HepG2 (cell line): ENCODE data around the gene ITGAX. TPM values are rescaled to one million over a fixed set of nuclear protein-coding genes. Genes with fewer than 3 reads are reported as not detected.

Experiments used
- ATAC-seq: fragments of 200-7000 bp; cut with Tn5 transposase; 3 replicates; pipeline ENCODE4 v1.9.1; 2020; ENCODE audit warnings: mild to moderate bottlenecking, moderate library complexity
- BruUV-seq: library from RNA; stranded (reverse); fragments of 400-500 nt; replicated peaks from 2 replicates; lab custom pipeline; 2021; lab: Mats Ljungman, UMichigan
- CTCF ChIA-PET: fragments of 300-600 bp; formaldehyde crosslinking; extraction: SDS; loops from one replicate; lab custom pipeline; 2021; ENCODE audit warnings: low total read pairs, inconsistent platforms, low intra/inter-chr PET ratio; lab: Yijun Ruan, JAX
- POLR2A ChIA-PET: fragments of 350-600 bp; sonication (Branson Sonifier 250); formaldehyde crosslinking; loops from one replicate; lab custom pipeline; 2020; ENCODE audit warnings: antibody characterized with exemption, inconsistent platforms; lab: Yijun Ruan, JAX
- DNase-seq: peaks from one replicate; pipeline ENCODE4 v3.0.0-alpha.2; 2015; ENCODE audit warnings: low spot score
- FAIRE-seq: peaks from 3 replicates; lab custom pipeline; 2011; peaks lifted over from hg19 to GRCh38; lab: Jason Lieb, UNC
- H2AFZ ChIP-seq: one replicate; pipeline ENCODE4 v1.6.1; 2011; ENCODE audit warnings: low read length, inconsistent platforms
- H3K27ac ChIP-seq: fragments of 300-600 bp; 3 replicates; pipeline ENCODE4 v1.8.0; 2011; ENCODE audit warnings: mixed run types, mild to moderate bottlenecking, mixed read lengths, low read length, inconsistent platforms; ENCODE audit not compliant: insufficient read depth; ENCODE audit errors: extremely low read length
- H3K27me3 ChIP-seq, 2 experiments: fragments of 200-600 bp in 1 of 2; 2 replicates in 1 of 2; 3 replicates in 1 of 2; pipeline versions ENCODE4 v1.6.0 to v1.8.0; 2011; ENCODE audit warnings: low read length in 2 of 2, mild to moderate bottlenecking in 2 of 2, moderate library complexity in 2 of 2, inconsistent platforms in 1 of 2; ENCODE audit not compliant: insufficient read depth in 2 of 2, control insufficient read depth in 1 of 2
- H3K36me3 ChIP-seq, 2 experiments: fragments of 200-600 bp in 1 of 2; replicated peaks in 1 of 2; 2 replicates in 1 of 2; 3 replicates in 1 of 2; pipeline versions ENCODE4 v1.5.1 to v1.8.0; 2011; ENCODE audit warnings: low read length in 2 of 2, inconsistent platforms in 1 of 2; ENCODE audit not compliant: insufficient read depth in 2 of 2, control insufficient read depth in 1 of 2
- H3K4me1 ChIP-seq: 2 replicates; pipeline ENCODE4 v1.5.1; 2012; ENCODE audit warnings: low read length, inconsistent platforms; ENCODE audit not compliant: insufficient read depth
- H3K4me2 ChIP-seq: 2 replicates; pipeline ENCODE4 v1.6.0; 2011; ENCODE audit warnings: low read depth, low read length, inconsistent platforms
- H3K4me3 ChIP-seq, 3 experiments: fragments of 200-600 bp in 1 of 3; sonication (generic), shearing (Covaris generic) in 1 of 3; replicated peaks in 1 of 3; 2 replicates each; pipeline ENCODE4 v1.5.1; 2011 to 2016; ENCODE audit warnings: low read length in 3 of 3, inconsistent platforms in 2 of 3, low read depth in 2 of 3, mild to moderate bottlenecking in 2 of 3, control low read depth in 1 of 3, mixed read lengths in 1 of 3; ENCODE audit not compliant: insufficient read depth in 1 of 3
- H3K79me2 ChIP-seq: one replicate; pipeline ENCODE4 v1.6.1; 2011; ENCODE audit warnings: low read length, inconsistent platforms; ENCODE audit not compliant: insufficient read depth
- H3K9ac ChIP-seq: 2 replicates; pipeline ENCODE4 v1.6.0; 2011; ENCODE audit warnings: mild to moderate bottlenecking, low read depth, low read length, inconsistent platforms; ENCODE audit not compliant: insufficient read depth
- H3K9me3 ChIP-seq: 2 replicates; pipeline ENCODE4 v1.5.1; 2012; ENCODE audit warnings: mild to moderate bottlenecking, low read length
- H4K20me1 ChIP-seq: 2 replicates; pipeline ENCODE4 v1.6.0; 2011; ENCODE audit warnings: inconsistent platforms, mild to moderate bottlenecking, low read length, moderate library complexity; ENCODE audit not compliant: insufficient read depth
- ELF1 ChIP-seq: sonication (generic); formaldehyde crosslinking; IDR thresholded peaks from 2 replicates; pipeline ENCODE4 v1.4.0; 2020; ENCODE audit warnings: missing genetic modification reagents
- FOXA1 ChIP-seq, 2 experiments: fragments of 450-650 bp in 1 of 2; sonication (generic) in 1 of 2; formaldehyde crosslinking in 1 of 2; IDR thresholded peaks; 2 replicates each; pipeline versions ENCODE4 v1.4.0 to v1.6.1; 2016 to 2020; ENCODE audit warnings: missing genetic modification reagents in 1 of 2
- LCORL ChIP-seq, 2 experiments: fragments of 450-650 bp in 1 of 2; sonication (generic) in 1 of 2; formaldehyde crosslinking in 1 of 2; IDR thresholded peaks; 2 replicates each; pipeline versions ENCODE4 v1.5.0 to v1.6.1; 2017 to 2020; ENCODE audit warnings: antibody characterized with exemption in 1 of 2, missing genetic modification reagents in 1 of 2
- MLLT10 ChIP-seq: sonication (generic); formaldehyde crosslinking; IDR thresholded peaks from 2 replicates; pipeline ENCODE4 v1.4.0; 2020; ENCODE audit warnings: missing genetic modification reagents
- NR2F6 ChIP-seq, 2 experiments: IDR thresholded peaks; 2 replicates each; pipeline ENCODE4 v1.6.1; 2016; ENCODE audit warnings: antibody characterized with exemption in 1 of 2, mild to moderate bottlenecking in 1 of 2
- POLR2AphosphoS2 ChIP-seq: IDR thresholded peaks from 2 replicates; pipeline ENCODE4 v1.6.1; 2011; ENCODE audit warnings: low read depth, low read length, improper control_type of control experiment
- STAT5B ChIP-seq: sonication (generic); formaldehyde crosslinking; IDR thresholded peaks from 2 replicates; pipeline ENCODE4 v1.4.0; 2020; ENCODE audit warnings: missing genetic modification reagents
- ZBTB38 ChIP-seq: sonication (generic); formaldehyde crosslinking; IDR thresholded peaks from 2 replicates; pipeline ENCODE4 v1.5.1; 2020; ENCODE audit warnings: mild to moderate bottlenecking, missing genetic modification reagents
- ZNF441 ChIP-seq: sonication (generic); formaldehyde crosslinking; IDR thresholded peaks from 2 replicates; pipeline ENCODE4 v1.7.0; 2021; ENCODE audit warnings: missing genetic modification reagents, borderline replicate concordance
- ZNF724P ChIP-seq: sonication (generic); formaldehyde crosslinking; IDR thresholded peaks from 2 replicates; pipeline ENCODE4 v1.8.0; 2022; ENCODE audit warnings: missing genetic modification reagents, borderline replicate concordance
- WGBS: methylation state at CpG from one replicate; pipeline ENCODE4 v1.1.6; 2017; ENCODE audit warnings: low lambda C conversion rate; 5-methylcytosine and 5-hydroxymethylcytosine counted together
- in situ Hi-C: cut with HindIII; loops from 2 replicates; pipeline ENCODE4 v1.10.0; 2017; ENCODE audit warnings: low pct_unique_long_range_greater_than_20kb; ENCODE audit not compliant: extremely low pct_ligation_motif_present
- intact Hi-C: fragments of 100-400 bp; cut with micrococcal nuclease; formaldehyde crosslinking; loops from one replicate; pipeline ENCODE4 v1.10.0; 2022; ENCODE audit not compliant: unreplicated experiment
- polyA plus RNA-seq, 8 experiments: library from polyadenylated mRNA; depleted of rRNA in 3 of 8; stranded (reverse) in 7 of 8; unstranded in 1 of 8; fragments of >200 nt; fragmentation: Illumina TruSeq in 4 of 8; extraction: Trizol in 4 of 8; gene quantifications; 2 replicates each; pipeline versions ENCODE4 v1.2.1 to v1.2.3, GENCODE V29; 2011 to 2016; ENCODE audit warnings: low read depth in 4 of 8, missing spikeins in 1 of 8, mixed read lengths in 1 of 8; ENCODE audit not compliant: insufficient read depth in 1 of 8
- total RNA-seq, 5 experiments: library from RNA; depleted of rRNA; stranded (reverse); fragments of >200 nt; fragmentation: Illumina TruSeq; extraction: Trizol; gene quantifications; 2 replicates each; pipeline ENCODE4 v1.2.3, GENCODE V29; 2016; ENCODE audit warnings: low read depth in 1 of 5
- TF ChIP-seq, protein P1 (sequence below): sonication (generic); formaldehyde crosslinking; IDR thresholded peaks from 2 replicates; pipeline ENCODE4 v1.4.0; 2020; ENCODE audit warnings: missing genetic modification reagents
- TF ChIP-seq, protein P2 (sequence below): sonication (generic); formaldehyde crosslinking; IDR thresholded peaks from 2 replicates; pipeline ENCODE4 v1.4.0; 2020; ENCODE audit warnings: missing genetic modification reagents, mild to moderate bottlenecking, borderline replicate concordance
- TF ChIP-seq, protein P3 (sequence below): sonication (generic); formaldehyde crosslinking; IDR thresholded peaks from 2 replicates; pipeline ENCODE4 v1.5.0; 2020; ENCODE audit warnings: mild to moderate bottlenecking, missing genetic modification reagents

ITGAX gene
- total and polyA plus RNA-seq, 2 of the 13 experiments (the other 11 are each of a cell fraction or from before 2014, with no cell fraction given), result 0.32 TPM; not detected in 1

DNA sequence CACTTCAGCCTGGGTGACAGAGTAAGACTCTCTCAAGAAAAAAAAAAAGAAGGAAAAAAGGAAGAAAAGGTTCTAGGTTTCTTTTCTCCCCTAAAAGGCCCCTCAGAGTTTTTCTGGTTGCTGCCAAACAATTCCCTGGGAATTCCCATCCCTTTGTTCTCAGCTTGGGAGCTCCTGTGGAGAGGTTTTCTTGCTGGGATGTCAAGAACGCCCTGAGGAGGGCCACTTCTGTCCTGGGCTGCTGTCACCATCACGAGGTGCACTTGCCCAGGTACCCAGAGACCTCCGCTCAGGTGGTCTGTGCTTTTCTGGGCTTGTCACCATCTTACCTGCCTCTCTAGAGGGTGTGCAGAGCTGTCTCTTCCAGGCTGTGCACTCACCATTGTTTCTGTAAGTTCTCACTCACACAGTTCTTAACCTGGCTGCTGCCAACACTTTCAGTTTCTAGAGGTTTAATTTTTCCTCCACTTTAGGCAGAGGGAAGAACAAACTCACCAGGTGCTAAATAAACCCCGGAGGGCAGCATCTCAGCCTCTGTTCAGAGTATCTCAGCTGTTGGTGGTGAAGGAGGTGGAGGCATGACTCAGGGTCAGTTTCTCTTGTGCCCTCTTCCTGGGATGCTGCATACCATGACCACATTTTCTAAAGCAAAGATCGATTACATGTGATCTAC lies 75.5 kb downstream of the ITGAX start:
- Histone ChIP-seq H3K9me3 (no peaks in the 10 kb centered on the region), H3K4me2 (no peak overlapping the region), H4K20me1 (no peaks in the 10 kb centered on the region), H2AFZ (no peak overlapping the region), H3K27me3 (peaks cover 1 to 8% of the 10 kb centered on the region in 2 experiments; a peak in 1 of 5 replicates), H3K79me2 (no peaks in the 10 kb centered on the region), H3K4me1 (no peaks in the 10 kb centered on the region), H3K4me3 (no peak overlapping the region), H3K27ac (no peak overlapping the region), H3K9ac (no peak overlapping the region), H3K36me3 (no peaks in the 10 kb centered on the region)
- no peak for FAIRE-seq
- no peak for ATAC-seq
- DNase-seq, result no peak
- intact Hi-C loops, result no loop called here
- no TSS peak for BruUV-seq
- TF ChIP-seq ELF1 (CRISPR knock-in tag), result no peak
- TF ChIP-seq ZNF441, result no peak
- TF ChIP-seq, protein P1, sequence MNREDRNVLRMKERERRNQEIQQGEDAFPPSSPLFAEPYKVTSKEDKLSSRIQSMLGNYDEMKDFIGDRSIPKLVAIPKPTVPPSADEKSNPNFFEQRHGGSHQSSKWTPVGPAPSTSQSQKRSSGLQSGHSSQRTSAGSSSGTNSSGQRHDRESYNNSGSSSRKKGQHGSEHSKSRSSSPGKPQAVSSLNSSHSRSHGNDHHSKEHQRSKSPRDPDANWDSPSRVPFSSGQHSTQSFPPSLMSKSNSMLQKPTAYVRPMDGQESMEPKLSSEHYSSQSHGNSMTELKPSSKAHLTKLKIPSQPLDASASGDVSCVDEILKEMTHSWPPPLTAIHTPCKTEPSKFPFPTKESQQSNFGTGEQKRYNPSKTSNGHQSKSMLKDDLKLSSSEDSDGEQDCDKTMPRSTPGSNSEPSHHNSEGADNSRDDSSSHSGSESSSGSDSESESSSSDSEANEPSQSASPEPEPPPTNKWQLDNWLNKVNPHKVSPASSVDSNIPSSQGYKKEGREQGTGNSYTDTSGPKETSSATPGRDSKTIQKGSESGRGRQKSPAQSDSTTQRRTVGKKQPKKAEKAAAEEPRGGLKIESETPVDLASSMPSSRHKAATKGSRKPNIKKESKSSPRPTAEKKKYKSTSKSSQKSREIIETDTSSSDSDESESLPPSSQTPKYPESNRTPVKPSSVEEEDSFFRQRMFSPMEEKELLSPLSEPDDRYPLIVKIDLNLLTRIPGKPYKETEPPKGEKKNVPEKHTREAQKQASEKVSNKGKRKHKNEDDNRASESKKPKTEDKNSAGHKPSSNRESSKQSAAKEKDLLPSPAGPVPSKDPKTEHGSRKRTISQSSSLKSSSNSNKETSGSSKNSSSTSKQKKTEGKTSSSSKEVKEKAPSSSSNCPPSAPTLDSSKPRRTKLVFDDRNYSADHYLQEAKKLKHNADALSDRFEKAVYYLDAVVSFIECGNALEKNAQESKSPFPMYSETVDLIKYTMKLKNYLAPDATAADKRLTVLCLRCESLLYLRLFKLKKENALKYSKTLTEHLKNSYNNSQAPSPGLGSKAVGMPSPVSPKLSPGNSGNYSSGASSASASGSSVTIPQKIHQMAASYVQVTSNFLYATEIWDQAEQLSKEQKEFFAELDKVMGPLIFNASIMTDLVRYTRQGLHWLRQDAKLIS (CRISPR knock-in tag), result no peak
- TF ChIP-seq MLLT10 (CRISPR knock-in tag), result no peak
- TF ChIP-seq, protein P2, sequence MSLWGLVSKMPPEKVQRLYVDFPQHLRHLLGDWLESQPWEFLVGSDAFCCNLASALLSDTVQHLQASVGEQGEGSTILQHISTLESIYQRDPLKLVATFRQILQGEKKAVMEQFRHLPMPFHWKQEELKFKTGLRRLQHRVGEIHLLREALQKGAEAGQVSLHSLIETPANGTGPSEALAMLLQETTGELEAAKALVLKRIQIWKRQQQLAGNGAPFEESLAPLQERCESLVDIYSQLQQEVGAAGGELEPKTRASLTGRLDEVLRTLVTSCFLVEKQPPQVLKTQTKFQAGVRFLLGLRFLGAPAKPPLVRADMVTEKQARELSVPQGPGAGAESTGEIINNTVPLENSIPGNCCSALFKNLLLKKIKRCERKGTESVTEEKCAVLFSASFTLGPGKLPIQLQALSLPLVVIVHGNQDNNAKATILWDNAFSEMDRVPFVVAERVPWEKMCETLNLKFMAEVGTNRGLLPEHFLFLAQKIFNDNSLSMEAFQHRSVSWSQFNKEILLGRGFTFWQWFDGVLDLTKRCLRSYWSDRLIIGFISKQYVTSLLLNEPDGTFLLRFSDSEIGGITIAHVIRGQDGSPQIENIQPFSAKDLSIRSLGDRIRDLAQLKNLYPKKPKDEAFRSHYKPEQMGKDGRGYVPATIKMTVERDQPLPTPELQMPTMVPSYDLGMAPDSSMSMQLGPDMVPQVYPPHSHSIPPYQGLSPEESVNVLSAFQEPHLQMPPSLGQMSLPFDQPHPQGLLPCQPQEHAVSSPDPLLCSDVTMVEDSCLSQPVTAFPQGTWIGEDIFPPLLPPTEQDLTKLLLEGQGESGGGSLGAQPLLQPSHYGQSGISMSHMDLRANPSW (CRISPR knock-in tag), result no peak
- no peak for TF ChIP-seq STAT5B (CRISPR knock-in tag)
- TF ChIP-seq, protein P3, sequence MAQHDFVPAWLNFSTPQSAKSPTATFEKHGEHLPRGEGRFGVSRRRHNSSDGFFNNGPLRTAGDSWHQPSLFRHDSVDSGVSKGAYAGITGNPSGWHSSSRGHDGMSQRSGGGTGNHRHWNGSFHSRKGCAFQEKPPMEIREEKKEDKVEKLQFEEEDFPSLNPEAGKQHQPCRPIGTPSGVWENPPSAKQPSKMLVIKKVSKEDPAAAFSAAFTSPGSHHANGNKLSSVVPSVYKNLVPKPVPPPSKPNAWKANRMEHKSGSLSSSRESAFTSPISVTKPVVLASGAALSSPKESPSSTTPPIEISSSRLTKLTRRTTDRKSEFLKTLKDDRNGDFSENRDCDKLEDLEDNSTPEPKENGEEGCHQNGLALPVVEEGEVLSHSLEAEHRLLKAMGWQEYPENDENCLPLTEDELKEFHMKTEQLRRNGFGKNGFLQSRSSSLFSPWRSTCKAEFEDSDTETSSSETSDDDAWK, result no peak
- no peak for TF ChIP-seq LCORL (IDR thresholded peaks at IDR 0.05)
- no peak for TF ChIP-seq LCORL (CRISPR knock-in tag; IDR thresholded peaks at IDR 0.05)
- no peak for TF ChIP-seq POLR2AphosphoS2
- no peak for TF ChIP-seq ZBTB38 (CRISPR knock-in tag)
- TF ChIP-seq NR2F6 (IDR thresholded peaks at IDR 0.05), result no peak
- TF ChIP-seq NR2F6 (CRISPR knock-in tag; IDR thresholded peaks at IDR 0.05), result no peak
- no peak for TF ChIP-seq FOXA1 (IDR thresholded peaks at IDR 0.05)
- no peak for TF ChIP-seq FOXA1 (CRISPR knock-in tag; IDR thresholded peaks at IDR 0.05)
- TF ChIP-seq ZNF724P, result no peak
- in situ Hi-C loops, result loop anchor here (25.0 kb wide), 1 partner anchor 218 kb away; the partner anchor contains the start of genes PYCARD, PYDC1 and TRIM72
- ChIA-PET POLR2A (no interaction called here), CTCF (no interaction called here)
- WGBS, result 1% methylated on average over 4 of the region's 5 CpGs
